GM10248 (cell line): ENCODE data around the gene ESR1.

ENCODE experiments used
- CTCF ChIA-PET: fragments of 300-600 bp; sonication (Branson Sonifier 250); formaldehyde crosslinking; extraction: SDS; loops from one replicate; lab custom pipeline; 2021; ENCODE audit warnings: antibody characterized with exemption; lab: Yijun Ruan, JAX
- POLR2A ChIA-PET: fragments of 350-650 bp; sonication (Branson Sonifier 250); formaldehyde crosslinking; extraction: SDS; loops from one replicate; lab custom pipeline; 2020; ENCODE audit warnings: antibody characterized with exemption; lab: Yijun Ruan, JAX
- DNase-seq: peaks from one replicate; pipeline ENCODE4 v3.0.0; 2012; ENCODE audit errors: extremely low spot score
- CTCF ChIP-seq: IDR thresholded peaks from 2 replicates; pipeline ENCODE4 v1.5.1; 2012; ENCODE audit warnings: mild to moderate bottlenecking, low read depth; ENCODE audit errors: extremely low read depth, missing control alignments, control extremely low read depth

ESR1 gene

GRCh38 chr6:152110886-152111820 lies 303.7 kb downstream of the ESR1 start:
- DNase-seq: no peak
- ChIA-PET CTCF (interaction anchor here (0.9 to 2.0 kb wide), 2 partner anchors 10 to 15 kb away, joined by 4 read pairs; no protein-coding TSS in a partner anchor), POLR2A (no interaction called here)
- no peak for TF ChIP-seq CTCF

GRCh38 chr6:152112491-152113261 lies 305.2 kb downstream of the ESR1 start:
- no peak for DNase-seq
- POLR2A ChIA-PET: no interaction called here
- CTCF ChIA-PET: interaction anchor here (1.4 to 2.0 kb wide), 2 partner anchors 12 to 31 kb away, joined by 3 to 4 read pairs; no protein-coding TSS in a partner anchor
- TF ChIP-seq CTCF: no peak

- TF ChIP-seq CTCF: no peak
- CTCF ChIA-PET: interaction anchor here (0.9 to 2.0 kb wide), 2 partner anchors 8 to 18 kb away, joined by 4 to 8 read pairs; no protein-coding TSS in a partner anchor
- DNase-seq: no peak
- POLR2A ChIA-PET: no interaction called here
Observed at GRCh38 chr6:152117156-152118133, 310.0 kb downstream of the ESR1 start.

- ChIA-PET POLR2A (no interaction called here), CTCF (interaction anchor here (0.9 to 2.0 kb wide), 2 partner anchors 8 to 19 kb away, joined by 4 to 8 read pairs; no protein-coding TSS in a partner anchor)
- TF ChIP-seq CTCF: no peak
- DNase-seq: no peak
Observed at GRCh38 chr6:152118224-152118623, 310.7 kb downstream of the ESR1 start.

DNA sequence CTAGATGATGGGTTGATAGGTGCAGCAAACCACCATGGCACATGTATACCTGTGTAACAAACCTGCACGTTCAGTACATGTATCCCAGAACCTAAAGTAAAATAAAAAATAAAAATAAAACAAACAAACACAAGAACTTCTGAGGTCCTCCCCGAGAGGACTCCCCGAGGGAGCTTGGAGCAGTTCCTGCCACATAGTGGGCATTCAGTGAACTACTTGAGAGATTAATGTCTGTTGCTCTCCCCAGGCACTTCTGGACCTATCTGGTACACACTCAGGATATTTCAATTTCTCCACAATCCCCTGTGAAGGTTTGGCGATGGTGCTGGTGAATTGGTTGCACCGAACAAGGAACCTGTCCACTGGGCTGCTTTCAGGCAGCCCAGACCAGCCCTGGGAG lies 311.2 kb downstream of the ESR1 start:
- no peak for DNase-seq
- ChIA-PET CTCF (no interaction called here), POLR2A (no interaction called here)
- no peak for TF ChIP-seq CTCF

GRCh38 chr6:152119831-152120230 lies 312.3 kb downstream of the ESR1 start:
- ChIA-PET CTCF (no interaction called here), POLR2A (no interaction called here)
- TF ChIP-seq CTCF: no peak
- DNase-seq: no peak
